ENCODE results near the gene PRF1.
"Not testable (repeated sequence)": the region's sequence is repeated elsewhere in the genome, so short reads cannot be mapped to it uniquely, and the experiment has no call there.

PRF1 gene

GRCh38 chr10:70593513-70593890 lies 9.0 kb downstream of the PRF1 start:
- DNase-seq (ENCODE audit: low spot score), result no peak

GRCh38 chr10:70592746-70593512 lies 9.6 kb downstream of the PRF1 start:
- no peak for DNase-seq (ENCODE audit: low spot score)

- DNase-seq (ENCODE audit: low spot score), result no peak
Observed at GRCh38 chr10:70592186-70592735, 10.3 kb downstream of the PRF1 start.

GRCh38 chr10:70590655-70591416 lies 11.7 kb downstream of the PRF1 start:
- no peak for DNase-seq (ENCODE audit: low spot score)

GRCh38 chr10:70589762-70590654 lies 12.5 kb downstream of the PRF1 start:
- DNase-seq (ENCODE audit: low spot score), result no peak

GRCh38 chr10:70588859-70589570 lies 13.5 kb downstream of the PRF1 start:
- no peak for DNase-seq (ENCODE audit: low spot score)

- no peak for DNase-seq (ENCODE audit: low spot score)
Observed at GRCh38 chr10:70588255-70588654, 14.3 kb downstream of the PRF1 start.

GRCh38 chr10:70587045-70587658 lies 15.4 kb downstream of the PRF1 start:
- DNase-seq (ENCODE audit: low spot score), result no peak

GRCh38 chr10:70586348-70586930 lies 16.1 kb downstream of the PRF1 start:
- DNase-seq (ENCODE audit: low spot score), result no peak

GRCh38 chr10:70585578-70586169 lies 16.9 kb downstream of the PRF1 start:
- no peak for DNase-seq (ENCODE audit: low spot score)

GRCh38 chr10:70584909-70585544 lies 17.5 kb downstream of the PRF1 start:
- no peak for DNase-seq (ENCODE audit: low spot score)

- no peak for DNase-seq (ENCODE audit: low spot score)
Observed at GRCh38 chr10:70584366-70584765, 18.2 kb downstream of the PRF1 start.

GRCh38 chr10:70583669-70584037 lies 18.9 kb downstream of the PRF1 start:
- no peak for DNase-seq (ENCODE audit: low spot score)

GRCh38 chr10:70582793-70583668 lies 19.5 kb downstream of the PRF1 start:
- DNase-seq (ENCODE audit: low spot score), result no peak

GRCh38 chr10:70581176-70581575 lies 21.4 kb downstream of the PRF1 start:
- DNase-seq (ENCODE audit: low spot score), result not testable (repeated sequence)

- no peak for DNase-seq (ENCODE audit: low spot score)
Observed at GRCh38 chr10:70579234-70580002, 23.1 kb downstream of the PRF1 start.

GRCh38 chr10:70578371-70578947 lies 24.1 kb downstream of the PRF1 start:
- no peak for DNase-seq (ENCODE audit: low spot score)

All from NAMALWA (cell line).